ENCODE results near the gene RAB27B.

RAB27B gene

DNA sequence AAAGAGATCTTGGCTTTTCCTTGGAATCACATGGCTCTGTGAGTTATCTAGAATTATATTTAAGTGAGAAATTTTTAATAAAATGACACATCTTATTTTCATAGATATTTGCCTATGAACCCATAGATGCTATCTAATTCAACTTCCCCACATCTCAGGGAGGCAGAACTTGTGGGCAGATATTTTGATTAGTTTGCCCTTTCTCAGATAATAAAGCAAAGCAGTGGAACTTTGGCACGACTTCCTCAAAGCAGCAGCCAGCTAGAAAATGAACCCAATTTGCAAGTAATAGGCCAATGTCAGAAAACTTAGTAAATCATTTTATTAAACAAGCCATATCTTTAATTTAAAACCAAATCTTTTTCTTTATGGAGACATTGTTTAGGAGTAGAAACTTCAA is 32.7 kb downstream of the RAB27B start:
- TF ChIP-seq, protein P1, sequence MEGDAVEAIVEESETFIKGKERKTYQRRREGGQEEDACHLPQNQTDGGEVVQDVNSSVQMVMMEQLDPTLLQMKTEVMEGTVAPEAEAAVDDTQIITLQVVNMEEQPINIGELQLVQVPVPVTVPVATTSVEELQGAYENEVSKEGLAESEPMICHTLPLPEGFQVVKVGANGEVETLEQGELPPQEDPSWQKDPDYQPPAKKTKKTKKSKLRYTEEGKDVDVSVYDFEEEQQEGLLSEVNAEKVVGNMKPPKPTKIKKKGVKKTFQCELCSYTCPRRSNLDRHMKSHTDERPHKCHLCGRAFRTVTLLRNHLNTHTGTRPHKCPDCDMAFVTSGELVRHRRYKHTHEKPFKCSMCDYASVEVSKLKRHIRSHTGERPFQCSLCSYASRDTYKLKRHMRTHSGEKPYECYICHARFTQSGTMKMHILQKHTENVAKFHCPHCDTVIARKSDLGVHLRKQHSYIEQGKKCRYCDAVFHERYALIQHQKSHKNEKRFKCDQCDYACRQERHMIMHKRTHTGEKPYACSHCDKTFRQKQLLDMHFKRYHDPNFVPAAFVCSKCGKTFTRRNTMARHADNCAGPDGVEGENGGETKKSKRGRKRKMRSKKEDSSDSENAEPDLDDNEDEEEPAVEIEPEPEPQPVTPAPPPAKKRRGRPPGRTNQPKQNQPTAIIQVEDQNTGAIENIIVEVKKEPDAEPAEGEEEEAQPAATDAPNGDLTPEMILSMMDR (conservative IDR thresholded peaks at IDR 0.05; ENCODE audit: low read length), result no peak
- no peak overlapping the region for H3K4me3 ChIP-seq (ENCODE audit: low read length)
- DNase-seq (ENCODE audit: low read depth), result no peak

DNA sequence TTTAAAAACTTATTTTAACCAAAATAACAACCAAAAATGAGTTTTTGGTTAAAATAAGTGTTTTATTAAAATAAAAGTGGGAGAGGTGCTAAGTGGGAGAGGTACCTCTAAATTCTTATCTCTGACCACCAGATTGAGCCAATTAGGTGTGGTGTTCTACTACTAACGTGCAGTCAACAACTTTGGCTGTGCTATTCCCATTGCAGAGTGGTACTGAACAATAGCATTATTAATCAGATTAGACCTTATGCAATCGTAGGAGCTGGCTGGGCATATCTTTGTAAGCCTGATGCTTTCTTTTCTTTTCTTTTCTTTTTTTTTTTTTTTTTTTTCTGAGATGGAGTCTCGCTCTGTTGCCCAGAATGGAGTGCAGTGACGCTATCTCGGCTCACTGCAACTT is 38.9 kb downstream of the RAB27B start:
- no peak for DNase-seq (ENCODE audit: low read depth)
- TF ChIP-seq, protein P1 (conservative IDR thresholded peaks at IDR 0.05; ENCODE audit: low read length), result no peak
- no peak overlapping the region for H3K4me3 ChIP-seq (ENCODE audit: low read length)

DNA sequence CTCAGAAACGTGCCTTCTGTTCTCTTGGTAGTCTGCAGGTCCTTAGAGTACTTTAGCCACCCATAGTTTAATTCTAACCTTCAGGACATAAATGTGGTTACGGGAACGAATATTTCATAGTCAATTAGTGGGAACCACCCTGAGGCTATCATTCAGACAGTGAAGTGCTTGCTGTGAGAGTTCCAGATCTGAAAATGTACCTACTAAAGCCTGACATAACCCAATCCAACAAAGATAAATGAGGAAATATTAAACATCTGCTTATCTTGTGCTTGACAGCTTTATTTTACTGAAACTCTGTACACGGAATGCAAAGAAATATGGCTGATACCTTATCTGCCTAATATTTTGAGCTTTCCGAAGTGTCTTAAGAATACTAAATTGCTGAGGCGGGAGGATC is 43.0 kb downstream of the RAB27B start:
- TF ChIP-seq, protein P1 (conservative IDR thresholded peaks at IDR 0.05; ENCODE audit: low read length), result no peak
- H3K4me3 ChIP-seq (ENCODE audit: low read length), result no peak overlapping the region
- no peak for DNase-seq (ENCODE audit: low read depth)

DNA sequence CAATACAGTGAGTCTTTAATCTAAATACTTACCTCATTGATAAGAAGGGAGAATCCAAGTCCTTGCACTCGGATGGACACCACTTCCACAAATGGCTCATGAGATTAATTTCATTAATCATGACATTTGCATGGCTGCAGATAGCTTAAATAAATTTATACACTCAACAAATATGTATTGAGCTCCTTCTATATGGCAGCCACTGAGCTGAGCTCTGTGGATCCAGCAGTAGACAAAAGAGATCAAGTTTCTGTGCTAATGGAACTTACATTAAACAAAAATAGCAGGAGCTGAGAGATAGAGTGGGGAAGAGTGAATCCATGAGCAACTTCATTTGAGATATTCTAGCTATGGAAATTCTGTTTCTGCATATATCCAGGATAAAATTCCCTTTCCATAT is 44.4 kb downstream of the RAB27B start:
- no peak for DNase-seq (ENCODE audit: low read depth)
- TF ChIP-seq, protein P1 (conservative IDR thresholded peaks at IDR 0.05; ENCODE audit: low read length), result no peak
- H3K4me3 ChIP-seq (ENCODE audit: low read length), result no peak overlapping the region

DNA sequence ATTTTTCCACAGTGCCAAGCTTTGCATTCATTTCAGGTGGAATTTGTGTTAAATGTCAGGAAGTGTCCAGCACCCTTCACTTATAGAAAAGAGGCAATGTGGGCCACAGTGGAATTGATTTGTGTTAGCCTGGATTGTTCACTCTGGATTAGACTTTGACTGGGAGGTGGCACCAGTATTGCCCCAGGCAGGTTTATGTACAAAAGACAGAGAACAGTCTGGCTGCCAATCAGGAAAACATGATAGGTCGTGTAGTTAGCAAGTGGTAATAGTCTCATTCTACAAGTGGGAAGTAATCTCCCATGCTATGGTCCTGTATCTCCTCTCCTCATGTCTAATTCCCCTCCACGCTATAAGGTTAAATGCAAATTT is 45.6 kb downstream of the RAB27B start:
- TF ChIP-seq, protein P1 (conservative IDR thresholded peaks at IDR 0.05; ENCODE audit: low read length), result no peak
- no peak for DNase-seq (ENCODE audit: low read depth)
- no peak overlapping the region for H3K4me3 ChIP-seq (ENCODE audit: low read length)

DNA sequence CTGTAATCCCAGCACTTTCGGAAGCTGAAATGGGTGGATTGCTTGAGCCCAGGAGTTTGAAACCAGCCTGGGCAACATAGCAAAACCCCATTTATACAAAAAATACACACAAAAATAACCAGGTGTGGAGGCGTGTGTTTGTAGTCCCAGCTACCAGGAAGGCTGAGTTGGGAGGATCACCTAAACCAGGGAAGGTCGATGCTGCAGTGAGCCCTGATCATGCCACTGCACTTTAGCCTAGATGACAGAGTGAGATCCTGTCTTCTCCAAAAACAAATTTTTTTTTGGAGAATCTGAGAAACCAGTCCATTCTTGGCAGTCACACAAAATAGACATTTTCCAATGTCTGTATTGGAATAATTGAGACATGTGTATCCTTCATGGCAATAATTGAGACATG is 46.8 kb downstream of the RAB27B start:
- no peak for DNase-seq (ENCODE audit: low read depth)
- H3K4me3 ChIP-seq (ENCODE audit: low read length), result no peak overlapping the region
- TF ChIP-seq, protein P1 (conservative IDR thresholded peaks at IDR 0.05; ENCODE audit: low read length), result no peak

DNA sequence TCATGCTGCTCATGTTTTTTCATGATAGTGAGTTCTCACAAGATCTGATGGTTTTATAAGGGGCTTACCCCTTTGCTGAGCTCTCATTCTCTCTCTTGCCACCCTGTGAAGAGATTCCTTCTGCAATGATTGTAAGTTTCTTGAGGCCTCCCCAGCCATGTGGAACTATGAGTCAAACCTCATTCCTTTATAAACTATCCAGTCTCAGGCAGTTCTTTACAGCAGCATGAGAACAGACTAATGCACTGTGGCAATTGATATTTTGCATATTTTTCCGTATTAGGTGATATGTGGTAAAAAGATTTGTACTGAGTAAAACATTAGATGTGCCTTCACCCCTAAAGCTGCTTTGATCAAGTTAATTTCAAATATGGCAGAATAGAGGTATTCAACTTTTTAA is 48.8 kb downstream of the RAB27B start:
- H3K4me3 ChIP-seq (ENCODE audit: low read length), result no peak overlapping the region
- DNase-seq (ENCODE audit: low read depth), result no peak
- TF ChIP-seq, protein P1 (conservative IDR thresholded peaks at IDR 0.05; ENCODE audit: low read length), result no peak
